GM12873 (cell line): Measurements from ENCODE around the gene KIFAP3.

Experiments used
- TF ChIP-seq, protein P1 (sequence below): IDR thresholded peaks from 2 replicates; pipeline ENCODE4 v1.5.1; 2012; ENCODE audit warnings: low read depth, mild to moderate bottlenecking, moderate library complexity, low read length, control low read depth; ENCODE audit not compliant: insufficient read depth; ENCODE audit errors: missing control alignments

Gene KIFAP3

DNA sequence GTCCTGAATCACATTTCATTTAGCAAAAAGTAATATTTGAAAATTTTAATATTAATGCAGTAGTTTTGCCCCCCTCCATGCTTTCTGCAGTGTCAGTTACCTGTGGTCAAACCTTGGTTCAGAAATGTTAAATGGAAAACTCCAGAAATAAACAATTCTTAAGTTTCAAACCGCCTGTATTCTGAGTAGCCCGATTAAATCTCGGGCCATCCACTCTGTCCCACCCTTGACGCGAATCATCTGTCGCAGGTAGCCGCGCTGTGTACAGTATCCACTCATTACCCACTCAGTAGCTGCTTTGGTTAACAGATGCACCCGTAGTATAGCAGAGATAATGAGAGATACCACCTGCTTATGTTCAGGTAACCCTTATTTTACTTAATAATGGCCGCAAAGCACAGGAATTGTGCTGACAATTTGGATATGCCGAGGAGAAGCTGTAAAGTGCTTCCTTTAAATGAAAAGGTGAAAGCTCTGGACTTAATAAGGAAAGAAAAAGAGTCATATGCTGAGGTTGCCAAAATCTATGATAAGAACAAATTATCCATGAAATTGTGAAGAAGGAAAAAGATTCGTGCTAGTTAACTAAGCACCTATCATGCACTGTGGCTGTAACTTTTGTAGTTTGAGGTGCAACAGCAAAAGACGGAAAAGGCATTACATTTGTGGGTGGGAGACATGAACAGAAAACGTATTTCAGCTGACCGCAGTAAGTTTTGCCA lies 179.9 kb downstream of the KIFAP3 start:
- TF ChIP-seq, protein P1, sequence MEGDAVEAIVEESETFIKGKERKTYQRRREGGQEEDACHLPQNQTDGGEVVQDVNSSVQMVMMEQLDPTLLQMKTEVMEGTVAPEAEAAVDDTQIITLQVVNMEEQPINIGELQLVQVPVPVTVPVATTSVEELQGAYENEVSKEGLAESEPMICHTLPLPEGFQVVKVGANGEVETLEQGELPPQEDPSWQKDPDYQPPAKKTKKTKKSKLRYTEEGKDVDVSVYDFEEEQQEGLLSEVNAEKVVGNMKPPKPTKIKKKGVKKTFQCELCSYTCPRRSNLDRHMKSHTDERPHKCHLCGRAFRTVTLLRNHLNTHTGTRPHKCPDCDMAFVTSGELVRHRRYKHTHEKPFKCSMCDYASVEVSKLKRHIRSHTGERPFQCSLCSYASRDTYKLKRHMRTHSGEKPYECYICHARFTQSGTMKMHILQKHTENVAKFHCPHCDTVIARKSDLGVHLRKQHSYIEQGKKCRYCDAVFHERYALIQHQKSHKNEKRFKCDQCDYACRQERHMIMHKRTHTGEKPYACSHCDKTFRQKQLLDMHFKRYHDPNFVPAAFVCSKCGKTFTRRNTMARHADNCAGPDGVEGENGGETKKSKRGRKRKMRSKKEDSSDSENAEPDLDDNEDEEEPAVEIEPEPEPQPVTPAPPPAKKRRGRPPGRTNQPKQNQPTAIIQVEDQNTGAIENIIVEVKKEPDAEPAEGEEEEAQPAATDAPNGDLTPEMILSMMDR = no peak

DNA sequence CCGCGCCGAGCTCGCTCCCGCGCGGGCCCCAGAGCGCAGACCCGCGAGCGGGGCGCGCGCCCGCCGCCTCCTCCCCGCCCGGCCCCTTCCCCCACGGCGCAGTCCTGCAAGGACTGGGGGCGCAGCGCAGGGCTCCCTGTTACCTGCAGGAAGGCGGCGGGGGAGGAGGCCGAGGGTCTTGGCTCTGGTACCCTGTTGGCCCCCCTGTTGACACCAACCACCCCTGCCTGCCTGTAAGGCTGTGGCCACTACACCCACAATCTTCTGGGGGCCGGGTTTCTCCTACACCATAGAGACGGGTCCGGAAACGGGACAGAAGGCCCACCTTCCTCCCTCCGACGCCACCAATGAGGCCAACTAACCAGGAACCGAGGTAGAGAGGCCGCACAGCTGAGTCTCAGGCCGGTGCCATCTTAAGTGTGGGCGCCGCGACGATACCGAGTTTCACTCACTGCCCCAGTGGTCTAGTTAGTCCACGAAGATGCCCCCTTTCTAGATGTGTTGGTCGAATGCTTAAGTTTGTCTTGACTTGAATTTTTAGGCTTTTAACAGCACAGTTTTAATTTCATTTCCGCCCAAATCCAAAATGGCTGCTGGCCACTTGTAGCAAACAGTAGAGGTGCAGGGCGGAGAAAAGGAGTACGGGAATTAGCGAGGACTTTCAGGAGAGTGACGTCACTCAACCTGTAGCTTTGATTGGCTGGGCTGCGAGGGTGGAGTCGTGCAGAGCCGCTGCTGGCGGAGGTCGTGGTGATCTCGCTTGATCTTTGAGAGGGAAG lies 180.7 kb downstream of the KIFAP3 start, which contains the start of gene SCYL3:
TSS of gene SCYL3 (minus strand) at position 252 of the 779 bp plus-strand sequence. CDS start 5,056 bp downstream, outside the sequence.
- TF ChIP-seq, protein P1 = no peak

DNA sequence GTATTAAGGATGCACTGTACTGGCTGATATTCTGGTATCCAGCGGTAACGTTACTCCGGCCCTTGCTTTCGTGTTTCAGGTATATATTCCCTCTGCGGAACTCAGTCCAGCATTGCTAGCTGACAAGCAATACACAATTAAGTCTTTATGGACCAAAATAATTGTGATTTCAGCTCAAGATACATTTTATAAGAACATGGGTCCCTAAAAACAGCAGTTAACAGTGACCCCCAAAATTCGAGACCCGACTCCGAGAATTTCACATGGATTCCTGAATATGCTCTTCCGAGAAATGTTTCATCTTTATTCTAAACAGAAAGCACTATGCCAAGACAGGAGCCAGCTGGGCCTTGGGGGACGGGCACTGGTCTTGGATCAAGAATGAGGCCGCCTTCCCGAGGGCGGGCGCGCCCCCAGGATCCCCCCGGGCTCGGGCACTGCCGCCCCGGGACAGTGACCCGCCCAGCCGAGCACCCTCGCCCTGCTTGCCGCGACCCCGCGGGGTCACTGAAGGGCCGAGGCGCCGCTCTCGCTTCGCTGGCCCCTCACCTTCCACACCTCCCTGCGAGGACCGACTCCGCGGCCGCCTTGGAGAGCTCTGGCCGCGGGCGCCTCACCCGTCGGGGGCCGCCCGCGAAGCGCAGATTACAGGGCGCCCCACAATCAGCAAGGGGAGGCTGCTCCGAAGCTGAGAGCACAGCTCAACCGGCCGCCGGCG lies 181.4 kb downstream of the KIFAP3 start:
- TF ChIP-seq, protein P1 = no peak

DNA sequence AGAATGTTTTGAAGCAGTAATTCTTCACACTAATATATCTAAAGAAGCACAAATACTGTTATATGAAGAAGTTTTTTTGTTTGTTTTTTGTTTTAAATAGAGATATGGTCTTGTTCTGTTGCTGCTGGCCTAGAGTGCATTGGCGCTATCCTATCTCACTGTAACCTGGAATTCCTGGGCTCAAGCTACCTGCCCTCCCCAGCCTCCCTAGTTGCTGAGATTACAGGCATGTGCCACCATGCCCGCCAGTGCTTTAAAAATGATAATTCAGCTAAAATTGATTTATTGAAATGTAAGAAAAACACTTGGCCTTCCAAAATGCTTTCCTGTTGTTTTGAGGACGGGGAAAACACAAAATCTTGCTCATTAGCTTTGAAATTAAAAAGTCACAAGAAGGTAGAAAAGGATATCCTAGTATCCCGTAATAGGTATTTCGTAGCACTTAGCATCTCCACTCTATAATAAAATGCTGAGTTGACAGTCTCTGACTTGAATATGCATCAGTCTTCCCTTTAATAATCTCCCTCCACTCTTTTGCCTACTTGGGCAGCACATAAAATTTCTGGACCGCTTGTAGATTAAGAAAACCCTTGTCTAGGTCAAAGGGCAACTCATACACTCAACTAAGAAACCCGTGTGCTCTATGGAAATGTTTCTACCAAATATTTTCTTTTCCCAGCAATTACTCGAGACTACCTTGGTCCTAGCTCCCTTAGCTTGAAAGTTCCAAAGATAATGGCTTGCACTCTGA lies 182.1 kb downstream of the KIFAP3 start:
- TF ChIP-seq, protein P1 = no peak

DNA sequence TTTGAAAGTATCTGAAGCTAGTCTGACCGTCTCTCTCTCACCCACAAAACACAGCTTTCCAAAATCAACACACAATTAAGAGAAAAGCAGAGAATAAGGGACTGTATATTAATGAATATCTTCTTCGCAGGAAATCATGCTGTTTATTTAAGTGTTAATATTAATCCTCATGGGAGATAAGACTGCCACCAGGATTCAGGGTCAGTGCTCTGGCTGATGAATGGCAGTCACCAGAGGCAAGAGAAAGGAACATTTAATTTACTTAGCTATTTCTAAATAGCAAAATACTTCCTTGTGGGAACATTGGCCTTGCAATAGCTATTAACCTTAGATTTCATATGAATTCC lies 183.0 kb downstream of the KIFAP3 start:
- TF ChIP-seq, protein P1 = no peak

DNA sequence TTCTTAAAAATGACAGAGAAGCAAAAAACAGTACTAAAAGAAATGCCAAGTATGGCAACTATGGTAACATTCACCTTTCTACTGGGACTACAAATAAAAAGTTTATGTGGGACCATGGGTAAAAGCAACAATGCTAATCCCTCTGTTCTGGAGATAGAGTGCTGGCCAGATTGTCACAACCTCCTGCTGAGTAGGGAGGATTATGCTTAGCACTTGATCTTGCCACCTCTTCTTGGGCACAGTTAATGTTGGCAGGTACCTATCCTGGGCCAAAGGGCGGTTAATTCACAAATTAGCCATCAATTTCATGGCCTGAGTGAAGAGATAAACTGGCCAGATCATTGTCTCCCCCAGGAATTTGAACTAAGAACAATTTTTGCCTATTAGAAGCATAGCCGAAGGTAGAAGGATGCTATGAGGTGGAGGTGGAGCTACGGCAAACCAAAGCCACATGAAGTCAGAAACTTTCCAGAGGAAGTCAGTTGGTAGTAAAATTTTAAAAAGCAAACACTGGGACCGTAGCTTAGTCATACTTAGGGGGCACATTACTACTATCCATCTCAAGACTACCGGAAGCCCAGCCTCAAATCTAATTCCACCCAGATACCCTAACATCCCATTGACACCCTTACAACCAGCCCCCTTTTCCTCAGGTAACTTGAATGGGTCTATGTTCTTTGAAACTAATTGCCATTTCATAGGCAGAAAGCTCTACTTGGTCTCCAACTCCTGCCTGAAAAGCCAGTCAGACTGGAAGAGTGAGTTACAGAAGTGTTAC lies 183.5 kb downstream of the KIFAP3 start:
- TF ChIP-seq, protein P1 = no peak
